Endometrial microvascular endothelial cells (primary cell): ENCODE results near the gene TMCC3. TPM values are rescaled to one million over a fixed set of nuclear protein-coding genes. Genes with fewer than 3 reads are reported as not detected.

Experiments
- in situ Hi-C: cut with HindIII; loops from 2 replicates; pipeline ENCODE4 v1.10.0; 2017; ENCODE audit warnings: low sequenced_read_pairs, low pct_unique_long_range_greater_than_20kb; ENCODE audit errors: inconsistent ontology term
- total RNA-seq: library from RNA; depleted of rRNA; stranded (reverse); fragments of >200 nt; gene quantifications from one replicate; pipeline ENCODE4 v1.2.3, GENCODE V29; 2015; ENCODE audit errors: inconsistent ontology term

The TMCC3 gene
- total RNA-seq, 1 donor from 2014 or later: 30.0 TPM

DNA sequence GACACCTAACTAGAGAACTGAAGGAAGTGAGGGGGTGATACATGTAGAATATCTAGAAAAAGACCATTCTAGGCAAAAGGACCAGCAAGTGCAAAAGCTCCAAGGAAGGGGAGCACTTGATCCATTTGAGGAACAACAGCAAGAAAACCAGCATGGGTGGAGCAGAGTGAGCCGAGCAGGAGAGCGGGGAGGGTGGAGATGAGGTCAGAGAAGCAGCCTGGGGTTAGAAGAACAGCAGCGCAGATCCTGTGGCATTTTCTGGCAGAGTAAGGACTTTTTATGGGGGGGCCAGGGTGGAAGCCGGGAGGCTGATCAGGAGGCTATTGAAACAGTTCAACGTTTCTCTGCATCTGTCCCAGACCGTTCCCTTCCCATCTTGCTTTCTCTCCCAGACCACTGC is 24.5 kb upstream of the TMCC3 start:
- in situ Hi-C loops: no loop called here

- in situ Hi-C loops: no loop called here
Measured at GRCh38 chr12:94674051-94674451, 23.7 kb upstream of the TMCC3 start.

DNA sequence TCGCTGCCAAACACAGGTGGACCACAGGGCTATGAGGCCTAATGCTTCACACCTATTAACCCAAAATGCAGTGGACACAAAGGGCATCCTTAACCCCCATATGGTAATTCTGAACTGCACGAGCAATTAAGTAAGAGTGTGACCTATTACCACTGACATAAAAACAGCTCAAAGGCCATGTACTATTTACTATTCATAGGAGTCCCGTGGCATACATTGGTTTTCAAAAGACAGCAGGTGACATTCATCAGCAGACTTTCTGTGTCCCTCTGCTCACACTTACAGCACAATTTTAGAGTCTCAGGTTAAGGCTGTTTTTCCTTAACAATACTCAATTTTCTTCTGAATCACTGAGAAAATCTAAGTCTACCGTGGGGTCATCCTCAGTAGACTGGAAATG is 23.1 kb upstream of the TMCC3 start:
- in situ Hi-C loops: no loop called here

- in situ Hi-C loops: no loop called here
Measured at GRCh38 chr12:94671917-94672316, 21.6 kb upstream of the TMCC3 start.

DNA sequence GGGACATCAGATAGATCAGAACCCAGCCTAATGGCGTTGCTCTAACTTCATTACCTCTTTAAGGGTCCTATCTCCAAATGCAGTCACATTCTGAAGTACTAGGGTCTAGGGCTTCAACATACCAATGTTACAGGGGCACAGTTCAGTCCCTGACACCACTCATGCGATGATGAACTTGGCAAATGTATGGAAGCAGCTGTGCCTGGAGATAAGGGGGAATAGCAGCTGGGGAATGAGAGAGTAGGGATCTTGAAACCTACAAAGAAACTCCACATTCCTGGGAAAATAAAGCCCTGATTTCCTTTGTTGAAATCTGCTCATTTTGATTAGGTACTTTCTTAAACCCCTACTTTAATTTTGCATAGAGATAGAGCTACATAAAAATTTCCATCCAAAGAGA is 20.5 kb upstream of the TMCC3 start:
- in situ Hi-C loops: no loop called here

DNA sequence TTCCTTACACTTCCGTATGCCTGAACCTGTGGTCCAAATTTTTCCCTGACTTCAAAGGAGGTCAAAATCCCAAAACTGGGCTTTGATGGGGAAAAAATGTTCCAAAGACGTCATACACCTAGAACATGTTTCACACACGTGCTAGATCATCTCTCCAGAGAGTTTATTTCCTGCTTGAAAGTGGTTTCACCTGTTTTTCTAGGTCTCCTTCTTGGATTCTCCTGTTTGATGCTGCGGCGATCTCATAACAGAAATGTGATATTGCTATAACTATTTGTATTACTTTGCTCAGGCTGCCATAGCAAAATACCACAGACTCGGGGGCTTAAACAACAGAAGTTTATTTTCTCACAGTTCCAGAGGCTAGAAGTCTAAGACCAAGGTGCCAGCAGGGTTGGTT is 19.7 kb upstream of the TMCC3 start:
- in situ Hi-C loops: no loop called here

DNA sequence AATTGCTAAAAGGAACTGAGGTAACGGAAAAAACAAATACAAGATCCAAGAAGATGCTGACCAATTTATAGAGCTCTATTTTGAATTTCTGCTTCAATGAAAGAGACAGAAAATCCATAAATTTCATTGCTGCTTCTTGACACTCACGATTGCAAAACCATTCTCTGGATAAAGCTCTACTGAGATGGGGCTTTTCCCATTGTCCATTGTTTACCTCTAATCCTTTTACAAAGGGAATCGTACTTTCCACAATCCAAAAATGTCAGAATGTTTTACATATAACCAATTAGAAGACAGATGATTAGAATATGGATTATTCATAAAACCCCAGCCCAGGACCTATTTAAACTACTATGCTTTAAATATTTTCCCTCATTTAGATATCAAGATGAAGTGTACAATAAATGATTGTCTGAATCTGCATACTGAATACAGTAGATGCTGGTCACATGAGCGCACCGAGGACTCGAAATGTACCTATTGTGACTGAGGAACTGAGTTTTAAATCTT is 16.7 kb upstream of the TMCC3 start:
- in situ Hi-C loops: no loop called here

GRCh38 chr12:94666158-94666557 is 15.8 kb upstream of the TMCC3 start:
- in situ Hi-C loops: no loop called here

DNA sequence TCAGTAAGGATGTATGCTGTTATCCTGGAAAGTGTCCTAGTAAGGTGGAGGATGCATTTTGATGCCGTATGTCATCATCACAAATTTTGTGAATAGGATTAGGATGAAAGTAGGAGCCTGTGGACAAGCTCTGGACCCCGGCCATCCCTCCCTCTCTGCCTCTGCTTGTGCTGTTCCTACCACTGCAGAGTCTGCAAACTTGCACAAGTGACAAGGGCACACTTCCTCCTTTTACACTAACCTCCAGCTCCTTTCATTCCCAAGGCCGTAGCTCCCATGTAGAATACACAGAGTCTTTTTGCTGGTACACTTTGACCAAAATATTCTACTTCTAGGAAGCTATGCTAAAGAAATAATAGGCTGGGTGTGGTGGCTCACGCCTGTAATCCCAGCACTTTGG is 13.3 kb upstream of the TMCC3 start:
- in situ Hi-C loops: no loop called here

DNA sequence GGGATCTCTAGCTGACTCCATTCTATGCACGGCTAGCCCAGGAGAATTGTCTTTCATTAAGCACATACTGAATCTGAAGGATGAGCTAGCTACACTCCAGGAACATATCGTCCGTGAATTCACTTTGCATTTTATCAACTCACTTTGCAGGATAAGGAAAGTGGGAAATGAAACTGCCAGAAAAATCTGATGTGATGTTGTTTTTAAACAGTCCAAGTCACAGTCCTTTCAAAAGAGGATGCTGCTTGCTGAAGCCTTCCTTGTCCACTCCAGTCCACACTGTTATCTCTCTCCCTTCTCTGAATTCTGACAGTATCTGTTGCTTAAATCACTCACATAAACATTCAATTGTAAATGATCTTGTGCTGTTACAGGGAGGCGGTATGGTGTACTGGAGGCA is 12.7 kb upstream of the TMCC3 start:
- in situ Hi-C loops: no loop called here

- in situ Hi-C loops: no loop called here
Measured at GRCh38 chr12:94660436-94660835, 10.1 kb upstream of the TMCC3 start.

DNA sequence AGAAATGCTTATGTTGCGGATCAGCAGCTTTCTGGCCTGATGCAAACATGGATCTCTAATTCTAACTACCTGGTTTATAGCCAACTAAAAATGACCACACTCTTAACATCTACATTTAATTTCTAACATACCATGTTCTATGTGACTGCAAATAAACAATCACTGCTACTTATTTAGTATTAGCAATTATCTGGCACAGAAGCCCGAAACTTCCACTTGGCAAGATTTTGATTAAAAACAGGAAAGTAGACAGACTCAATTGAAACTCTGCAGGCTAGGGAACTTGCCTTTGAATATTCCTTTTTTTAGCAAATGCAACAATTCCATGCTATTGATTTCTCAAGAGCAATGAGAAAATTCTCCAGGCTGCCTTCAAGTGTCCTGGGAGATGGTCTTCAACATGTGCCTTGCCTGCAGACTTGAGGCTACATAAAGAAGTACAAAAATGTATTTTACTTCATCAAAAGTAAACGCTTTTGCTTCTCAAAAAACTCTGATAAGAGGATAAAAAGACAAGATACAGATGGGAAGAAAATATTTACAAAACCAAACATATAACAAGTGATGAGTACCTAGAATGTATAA is 9.1 kb upstream of the TMCC3 start:
- in situ Hi-C loops: no loop called here

GRCh38 chr12:94658931-94659330 is 8.6 kb upstream of the TMCC3 start:
- in situ Hi-C loops: no loop called here

DNA sequence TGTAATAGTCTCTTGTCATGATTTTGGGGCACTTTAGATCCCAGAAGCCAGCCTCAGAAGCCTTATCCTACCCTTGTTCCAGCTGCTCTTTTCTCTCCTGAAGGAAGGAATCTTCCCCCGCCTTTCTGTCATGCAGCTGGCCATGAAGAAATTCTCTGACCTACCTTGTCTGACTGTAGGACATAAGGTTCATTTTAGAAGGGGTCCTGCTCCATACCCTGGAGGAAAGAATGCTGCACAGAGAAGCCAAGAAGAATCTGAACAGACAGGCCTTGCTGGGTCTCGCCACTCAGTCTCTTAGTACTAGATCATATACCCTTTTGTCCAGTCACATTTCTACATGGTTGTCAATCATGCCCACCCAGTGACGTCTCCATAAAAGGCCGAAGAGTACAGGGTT is 6.2 kb upstream of the TMCC3 start:
- in situ Hi-C loops: no loop called here

DNA sequence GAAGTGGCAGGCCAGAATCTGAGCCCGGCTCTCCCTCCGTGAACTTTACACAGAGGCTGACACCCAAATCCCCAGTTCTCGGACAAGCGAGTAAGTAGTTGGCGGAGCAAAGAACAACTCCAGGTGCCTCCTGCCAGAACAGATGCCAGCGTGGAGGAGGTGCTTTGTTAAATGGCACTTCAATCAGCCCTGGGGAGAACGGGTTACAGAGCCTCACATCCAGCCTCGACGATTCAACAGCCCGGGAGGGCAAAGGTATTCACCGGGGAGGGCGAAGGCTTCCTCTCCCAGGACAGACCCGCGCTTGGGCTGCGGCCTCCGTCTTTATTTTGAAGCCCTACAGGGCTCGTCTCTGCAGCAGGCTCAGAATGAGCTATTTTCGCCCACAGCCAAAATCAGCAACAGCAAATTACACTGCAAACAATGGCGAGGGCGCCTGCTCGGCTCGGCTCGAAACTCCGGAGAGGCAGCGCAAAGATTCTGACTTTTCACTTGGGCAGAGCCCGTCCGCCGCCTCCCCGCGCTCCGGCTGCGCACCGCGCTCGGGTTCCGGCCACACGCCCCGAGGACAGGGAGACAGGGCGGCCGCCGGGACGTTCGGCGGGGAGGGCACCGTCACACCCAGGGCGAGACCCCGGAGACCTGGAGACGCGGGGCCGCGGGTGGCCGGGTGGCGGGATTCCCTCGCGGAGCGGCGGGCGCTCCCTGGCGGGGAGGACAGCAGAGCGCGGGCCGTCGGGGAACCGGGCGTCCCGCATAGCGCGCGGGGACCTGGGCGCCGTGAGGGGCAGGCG is 811 bp downstream of the TMCC3 start:
- in situ Hi-C loops: no loop called here

DNA sequence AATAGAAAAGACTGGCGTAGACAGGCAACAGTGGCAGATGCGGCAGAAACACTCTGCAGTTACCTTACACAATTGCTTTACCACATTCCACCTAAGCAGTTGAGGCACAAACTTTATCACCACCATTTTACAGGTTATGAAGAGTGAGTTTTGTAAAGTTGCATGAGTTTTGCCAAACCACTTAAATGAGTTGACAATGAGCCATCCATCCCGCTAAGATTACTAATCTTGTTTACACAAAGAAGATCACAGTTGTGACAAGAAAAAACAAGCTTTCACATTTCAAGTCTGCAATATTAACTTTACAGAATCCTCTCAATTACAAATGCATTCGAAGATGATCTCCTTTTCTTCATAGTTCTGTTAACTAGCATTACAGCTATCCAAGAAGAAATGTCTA is 1.8 kb downstream of the TMCC3 start:
- in situ Hi-C loops: no loop called here

- in situ Hi-C loops: no loop called here
Measured at GRCh38 chr12:94644141-94644979, 6.0 kb downstream of the TMCC3 start.

- in situ Hi-C loops: no loop called here
Measured at GRCh38 chr12:94643606-94644005, 6.8 kb downstream of the TMCC3 start.

DNA sequence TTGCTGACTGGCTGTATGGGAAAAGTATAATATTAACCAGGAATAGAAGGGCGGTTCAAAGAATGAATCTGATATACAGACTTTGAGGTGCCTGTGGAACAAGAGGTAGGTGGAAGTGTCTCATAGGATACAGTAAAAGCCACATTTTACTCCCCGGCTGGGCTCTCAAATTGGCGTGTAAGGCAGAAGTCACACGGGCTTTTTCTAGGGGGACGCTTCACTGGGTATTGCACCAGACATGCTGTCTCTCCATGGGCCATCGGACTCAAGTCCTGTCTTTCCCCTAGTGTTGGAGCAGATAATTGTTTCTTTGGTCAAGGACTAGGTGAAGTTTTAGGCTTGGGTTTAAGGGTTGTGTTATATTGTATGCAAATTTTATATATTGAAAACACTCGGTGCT is 9.1 kb downstream of the TMCC3 start:
- in situ Hi-C loops: no loop called here
